Neural cell (in vitro differentiated cells): ENCODE measurements around the gene PCYT1A. TPM values are rescaled to one million over a fixed set of nuclear protein-coding genes. Genes with fewer than 3 reads are reported as not detected.

Experiments
- H2AFZ ChIP-seq: fragments of 200-600, 300-800 bp; sonication (generic), shearing (Covaris generic); 2 replicates; pipeline ENCODE4 v1.6.0; 2014; ENCODE audit warnings: low read depth, mild to moderate bottlenecking, antibody characterized with exemption, low read length, moderate library complexity
- H3F3A ChIP-seq: fragments of 200-600 bp; shearing (Covaris generic); 2 replicates; pipeline ENCODE4 v1.6.1; 2016; ENCODE audit warnings: mild to moderate bottlenecking, moderate library complexity, mixed read lengths, antibody characterized with exemption, low read length; ENCODE audit not compliant: insufficient read depth, poor library complexity, severe bottlenecking
- H3K27ac ChIP-seq: fragments of 200-600, 300-800 bp; sonication (generic), shearing (Covaris generic); 2 replicates; pipeline ENCODE4 v1.5.1; 2014; ENCODE audit warnings: mild to moderate bottlenecking, low read length, moderate library complexity
- H3K27me3 ChIP-seq: fragments of 300-800, 200-600 bp; sonication (generic), shearing (Covaris generic); 2 replicates; pipeline ENCODE4 v1.6.0; 2014; ENCODE audit warnings: mild to moderate bottlenecking, low read depth, low read length, moderate library complexity; ENCODE audit not compliant: insufficient read depth
- H3K36me3 ChIP-seq: fragments of 300-800, 200-600 bp; sonication (generic), shearing (Covaris generic); 2 replicates; pipeline ENCODE4 v1.5.1; 2014; ENCODE audit warnings: mild to moderate bottlenecking, antibody characterized with exemption, low read length, moderate library complexity; ENCODE audit not compliant: insufficient read depth
- H3K4me2 ChIP-seq: fragments of 300-800, 200-600 bp; sonication (generic), shearing (Covaris generic); 2 replicates; pipeline ENCODE4 v1.6.0; 2014; ENCODE audit warnings: mild to moderate bottlenecking, low read length
- H3K4me3 ChIP-seq: fragments of 300-800, 200-600 bp; sonication (generic), shearing (Covaris generic); 2 replicates; pipeline ENCODE4 v1.5.1; 2014; ENCODE audit warnings: mild to moderate bottlenecking, low read length, moderate library complexity
- H3K79me2 ChIP-seq: fragments of 200-600 bp; shearing (Covaris generic); replicated peaks from 2 replicates; pipeline ENCODE4 v1.6.0; 2014; ENCODE audit warnings: mild to moderate bottlenecking, low read length, moderate library complexity; ENCODE audit not compliant: insufficient read depth
- H3K9ac ChIP-seq: fragments of 300-800, 200-600 bp; sonication (generic), shearing (Covaris generic); 2 replicates; pipeline ENCODE4 v1.6.1; 2016; ENCODE audit warnings: mild to moderate bottlenecking, low read length, mixed read lengths
- H3K9me2 ChIP-seq: fragments of 200-600 bp; shearing (Covaris generic); 2 replicates; pipeline ENCODE4 v1.6.1; 2016; ENCODE audit warnings: mild to moderate bottlenecking, low read length, mixed read lengths; ENCODE audit not compliant: insufficient read depth
- H3K9me3 ChIP-seq: fragments of 200-600, 300-800 bp; sonication (generic), shearing (Covaris generic); 2 replicates; pipeline ENCODE4 v1.6.1; 2016; ENCODE audit warnings: mild to moderate bottlenecking, mixed run types, low read length, moderate library complexity, mixed read lengths
- H4K20me1 ChIP-seq: fragments of 200-600 bp; shearing (Covaris generic); 2 replicates; pipeline ENCODE4 v1.6.1; 2016; ENCODE audit warnings: mild to moderate bottlenecking, mixed run types; ENCODE audit not compliant: insufficient read depth
- EP300 ChIP-seq: fragments of 450-650 bp; conservative IDR thresholded peaks from 2 replicates; pipeline ENCODE4 v1.6.1; 2014; ENCODE audit warnings: antibody characterized with exemption, mild to moderate bottlenecking, moderate library complexity; ENCODE audit not compliant: poor library complexity, severe bottlenecking
- EZH2 ChIP-seq: fragments of 200-600, 300-800 bp; shearing (Covaris generic), sonication (generic); IDR thresholded peaks from 2 replicates; pipeline ENCODE4 v1.6.1; 2014; ENCODE audit warnings: antibody characterized with exemption, low read length, borderline replicate concordance, mild to moderate bottlenecking; ENCODE audit not compliant: insufficient read depth, poor library complexity, severe bottlenecking
- MXI1 ChIP-seq: fragments of 450-650 bp; conservative IDR thresholded peaks from 2 replicates; pipeline ENCODE4 v1.6.1; 2014; ENCODE audit warnings: antibody characterized with exemption, mild to moderate bottlenecking; ENCODE audit not compliant: poor library complexity, severe bottlenecking
- POLR2AphosphoS5 ChIP-seq: IDR thresholded peaks from 2 replicates; pipeline ENCODE4 v1.6.1; 2012
- RAD21 ChIP-seq: fragments of 450-650 bp; conservative IDR thresholded peaks from 2 replicates; pipeline ENCODE4 v1.6.1; 2014; ENCODE audit warnings: antibody characterized with exemption, mild to moderate bottlenecking, moderate library complexity
- REST ChIP-seq: IDR thresholded peaks from 2 replicates; pipeline ENCODE4 v1.6.1; 2012; ENCODE audit warnings: borderline replicate concordance
- SMC3 ChIP-seq: fragments of 450-650 bp; conservative IDR thresholded peaks from 2 replicates; pipeline ENCODE4 v1.6.1; 2014; ENCODE audit warnings: antibody characterized with exemption, mild to moderate bottlenecking, moderate library complexity; ENCODE audit not compliant: poor library complexity
- TAF1 ChIP-seq: IDR thresholded peaks from 2 replicates; pipeline ENCODE4 v1.6.1; 2012; ENCODE audit warnings: low read depth
- polyA plus RNA-seq: library from polyadenylated mRNA; depleted of rRNA; stranded (reverse); fragments of >200 nt; gene quantifications from 2 replicates; pipeline ENCODE4 v1.2.3, GENCODE V29; 2014
- TF ChIP-seq, protein P1 (sequence below): fragments of 450-650 bp; IDR thresholded peaks from 2 replicates; pipeline ENCODE4 v1.5.1; 2014; ENCODE audit warnings: antibody characterized with exemption, mild to moderate bottlenecking, moderate library complexity; ENCODE audit not compliant: poor library complexity, severe bottlenecking

PCYT1A gene
- polyA plus RNA-seq, 1 donor from 2014 or later: 21.7 TPM

DNA sequence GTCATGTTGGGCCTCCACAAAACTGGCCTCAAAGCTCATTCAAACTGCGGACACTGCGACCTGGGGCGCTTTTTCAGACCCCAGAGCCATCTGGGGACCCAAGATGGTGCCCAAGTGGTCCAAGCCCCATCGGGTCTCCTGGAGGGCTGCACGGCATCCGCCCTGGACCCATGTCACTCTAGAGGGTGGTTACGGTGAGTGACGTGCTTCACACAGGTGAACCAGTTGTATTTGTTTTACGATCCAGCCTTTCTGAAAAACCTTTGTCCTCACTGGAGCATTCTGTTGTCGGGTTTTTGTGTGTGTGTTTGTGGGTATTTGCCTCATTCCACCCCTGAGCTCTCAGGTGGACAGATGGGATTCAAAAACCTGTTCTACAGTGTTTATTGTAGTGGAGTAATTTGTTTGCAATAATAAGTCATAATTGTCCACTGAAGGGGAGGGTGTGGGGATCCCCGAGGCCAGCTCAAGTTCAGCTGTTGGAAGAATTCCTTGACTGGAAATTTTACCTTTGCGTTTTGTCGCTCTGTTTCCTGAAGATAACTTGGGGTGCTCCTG is 69.3 kb downstream of the PCYT1A start:
- H3K79me2 ChIP-seq: no peaks in the 10 kb centered on the region
- TF ChIP-seq RAD21: no peak
- TF ChIP-seq POLR2AphosphoS5: no peak
- no peak for TF ChIP-seq SMC3
- no peak for TF ChIP-seq EP300
- no peak for TF ChIP-seq REST
- TF ChIP-seq TAF1: no peak
- TF ChIP-seq MXI1: no peak
- TF ChIP-seq, protein P1, sequence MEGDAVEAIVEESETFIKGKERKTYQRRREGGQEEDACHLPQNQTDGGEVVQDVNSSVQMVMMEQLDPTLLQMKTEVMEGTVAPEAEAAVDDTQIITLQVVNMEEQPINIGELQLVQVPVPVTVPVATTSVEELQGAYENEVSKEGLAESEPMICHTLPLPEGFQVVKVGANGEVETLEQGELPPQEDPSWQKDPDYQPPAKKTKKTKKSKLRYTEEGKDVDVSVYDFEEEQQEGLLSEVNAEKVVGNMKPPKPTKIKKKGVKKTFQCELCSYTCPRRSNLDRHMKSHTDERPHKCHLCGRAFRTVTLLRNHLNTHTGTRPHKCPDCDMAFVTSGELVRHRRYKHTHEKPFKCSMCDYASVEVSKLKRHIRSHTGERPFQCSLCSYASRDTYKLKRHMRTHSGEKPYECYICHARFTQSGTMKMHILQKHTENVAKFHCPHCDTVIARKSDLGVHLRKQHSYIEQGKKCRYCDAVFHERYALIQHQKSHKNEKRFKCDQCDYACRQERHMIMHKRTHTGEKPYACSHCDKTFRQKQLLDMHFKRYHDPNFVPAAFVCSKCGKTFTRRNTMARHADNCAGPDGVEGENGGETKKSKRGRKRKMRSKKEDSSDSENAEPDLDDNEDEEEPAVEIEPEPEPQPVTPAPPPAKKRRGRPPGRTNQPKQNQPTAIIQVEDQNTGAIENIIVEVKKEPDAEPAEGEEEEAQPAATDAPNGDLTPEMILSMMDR: no peak
- TF ChIP-seq EZH2: no peak
- H3K27me3 ChIP-seq: no peaks in the 10 kb centered on the region
- no peaks in the 10 kb centered on the region for H3K9me3 ChIP-seq
- H2AFZ ChIP-seq: no peak overlapping the region
- no peaks in the 10 kb centered on the region for H4K20me1 ChIP-seq
- no peak overlapping the region for H3K9ac ChIP-seq
- no peak overlapping the region for H3K4me3 ChIP-seq
- H3K36me3 ChIP-seq: no peaks in the 10 kb centered on the region
- no peak overlapping the region for H3K27ac ChIP-seq
- H3K4me2 ChIP-seq: no peak overlapping the region
- no peaks in the 10 kb centered on the region for H3F3A ChIP-seq
- H3K9me2 ChIP-seq: no peaks in the 10 kb centered on the region

GRCh38 chr3:196217307-196218154 is 70.0 kb downstream of the PCYT1A start:
- H3K9me2 ChIP-seq: no peaks in the 10 kb centered on the region
- no peak overlapping the region for H2AFZ ChIP-seq
- no peak overlapping the region for H3K4me3 ChIP-seq
- no peak overlapping the region for H3K9ac ChIP-seq
- no peak overlapping the region for H3K27ac ChIP-seq
- H3K36me3 ChIP-seq: no peaks in the 10 kb centered on the region
- H4K20me1 ChIP-seq: no peaks in the 10 kb centered on the region
- no peak for TF ChIP-seq POLR2AphosphoS5
- TF ChIP-seq REST: no peak
- no peak for TF ChIP-seq EZH2
- TF ChIP-seq TAF1: no peak
- H3K9me3 ChIP-seq: no peaks in the 10 kb centered on the region
- no peaks in the 10 kb centered on the region for H3K79me2 ChIP-seq
- no peak overlapping the region for H3K4me2 ChIP-seq
- no peaks in the 10 kb centered on the region for H3F3A ChIP-seq
- no peaks in the 10 kb centered on the region for H3K27me3 ChIP-seq
